ENCODE measurements around the gene LITAF. TPM values are rescaled to one million over a fixed set of nuclear protein-coding genes. Genes with fewer than 3 reads are reported as not detected.

Gene LITAF
- polyA plus RNA-seq, 1 donor (not counting 4 experiments of a cell fraction or from before 2014, with no cell fraction given): 85.4 TPM

- no peak for FAIRE-seq
- Histone ChIP-seq H3K27me3 (ENCODE audit: control insufficient read depth, extremely low read depth, insufficient read depth, low read length) (no peaks in the 10 kb centered on the region), H3K79me2 (ENCODE audit: control insufficient read depth, insufficient read depth, low read length) (no peaks in the 10 kb centered on the region), H2AFZ (ENCODE audit: control insufficient read depth, low read length) (no peak overlapping the region), H3K4me3 (ENCODE audit: control insufficient read depth in 2 of 3, extremely low read depth in 1 of 3, insufficient read depth in 2 of 3, low read depth in 1 of 3, low read length in 3 of 3) (no peak overlapping the region), H4K20me1 (ENCODE audit: control insufficient read depth, extremely low read depth, insufficient read depth, low read length) (no peaks in the 10 kb centered on the region), H3K36me3 (ENCODE audit: control insufficient read depth in 2 of 2, extremely low read depth in 1 of 2, insufficient read depth in 2 of 2, low read length in 2 of 2) (no peaks in the 10 kb centered on the region), H3K9me3 (ENCODE audit: control insufficient read depth, low read depth, low read length) (no peaks in the 10 kb centered on the region), H3K4me2 (ENCODE audit: control insufficient read depth, extremely low read depth, insufficient read depth, low read depth, low read length) (no peak overlapping the region), H3K9ac (ENCODE audit: control insufficient read depth, extremely low read depth, insufficient read depth, low read length) (peak overlapping the region; percentile 74), H3K9me1 (ENCODE audit: control insufficient read depth, extremely low read depth, insufficient read depth, low read length) (no peaks in the 10 kb centered on the region), H3K27ac (ENCODE audit: control insufficient read depth, insufficient read depth, low read length) (peak overlapping the region; percentile 99), H3K4me1 (ENCODE audit: control insufficient read depth, extremely low read depth, insufficient read depth, low read length) (peaks cover 26% of the 10 kb centered on the region)
- TF ChIP-seq EZH2 (IDR thresholded peaks at IDR 0.05; ENCODE audit: low read length) (no peak), CTCF (optimal IDR thresholded peaks at IDR 0.05 in 1 of 3, IDR thresholded peaks at IDR 0.05 in 1 of 3, conservative IDR thresholded peaks at IDR 0.05 in 1 of 3; ENCODE audit: extremely low read depth in 1 of 3, insufficient read depth in 2 of 3, low read length in 3 of 3) (no peak)
- dilution Hi-C loops (cut with MboI; ENCODE audit: extremely low pct_ligation_motif_present, low sequenced_read_pairs): no loop called here
- DNase-seq (ENCODE audit: low read depth, low spot score): no peak
These were observed 42.6 kb upstream of the LITAF start for GRCh38 chr16:11629071-11630030.

- no peaks in the 10 kb centered on the region for H3K9me3 ChIP-seq (ENCODE audit: control insufficient read depth, low read depth, low read length)
- H3K36me3 ChIP-seq (ENCODE audit: control insufficient read depth in 2 of 2, extremely low read depth in 1 of 2, insufficient read depth in 2 of 2, low read length in 2 of 2): no peaks in the 10 kb centered on the region
- DNase-seq (ENCODE audit: low read depth, low spot score): peak; percentile 96
- peaks cover 26% of the 10 kb centered on the region for H3K4me1 ChIP-seq (ENCODE audit: control insufficient read depth, extremely low read depth, insufficient read depth, low read length)
- H3K9me1 ChIP-seq (ENCODE audit: control insufficient read depth, extremely low read depth, insufficient read depth, low read length): no peaks in the 10 kb centered on the region
- no peaks in the 10 kb centered on the region for H4K20me1 ChIP-seq (ENCODE audit: control insufficient read depth, extremely low read depth, insufficient read depth, low read length)
- peak overlapping the region; percentile 51 for H2AFZ ChIP-seq (ENCODE audit: control insufficient read depth, low read length)
- no peaks in the 10 kb centered on the region for H3K79me2 ChIP-seq (ENCODE audit: control insufficient read depth, insufficient read depth, low read length)
- no peaks in the 10 kb centered on the region for H3K27me3 ChIP-seq (ENCODE audit: control insufficient read depth, extremely low read depth, insufficient read depth, low read length)
- peak; percentile 80 for FAIRE-seq
- TF ChIP-seq EZH2 (IDR thresholded peaks at IDR 0.05; ENCODE audit: low read length): no peak
- no peak for TF ChIP-seq CTCF (optimal IDR thresholded peaks at IDR 0.05 in 1 of 3, IDR thresholded peaks at IDR 0.05 in 1 of 3, conservative IDR thresholded peaks at IDR 0.05 in 1 of 3; ENCODE audit: extremely low read depth in 1 of 3, insufficient read depth in 2 of 3, low read length in 3 of 3)
- H3K27ac ChIP-seq (ENCODE audit: control insufficient read depth, insufficient read depth, low read length): peak overlapping the region; percentile 99
- H3K9ac ChIP-seq (ENCODE audit: control insufficient read depth, extremely low read depth, insufficient read depth, low read length): peak overlapping the region; percentile 74
- dilution Hi-C loops (cut with MboI; ENCODE audit: extremely low pct_ligation_motif_present, low sequenced_read_pairs): no loop called here
- peak overlapping the region in 1 of 3 experiments; percentile 38 for H3K4me3 ChIP-seq (ENCODE audit: control insufficient read depth in 2 of 3, extremely low read depth in 1 of 3, insufficient read depth in 2 of 3, low read depth in 1 of 3, low read length in 3 of 3)
- peak overlapping the region; percentile 86 for H3K4me2 ChIP-seq (ENCODE audit: control insufficient read depth, extremely low read depth, insufficient read depth, low read depth, low read length)
These were observed 41.2 kb upstream of the LITAF start for GRCh38 chr16:11627822-11628457.

Measured in keratinocyte (primary cell).